ENCODE data around the gene OPA3.

The OPA3 gene

DNA sequence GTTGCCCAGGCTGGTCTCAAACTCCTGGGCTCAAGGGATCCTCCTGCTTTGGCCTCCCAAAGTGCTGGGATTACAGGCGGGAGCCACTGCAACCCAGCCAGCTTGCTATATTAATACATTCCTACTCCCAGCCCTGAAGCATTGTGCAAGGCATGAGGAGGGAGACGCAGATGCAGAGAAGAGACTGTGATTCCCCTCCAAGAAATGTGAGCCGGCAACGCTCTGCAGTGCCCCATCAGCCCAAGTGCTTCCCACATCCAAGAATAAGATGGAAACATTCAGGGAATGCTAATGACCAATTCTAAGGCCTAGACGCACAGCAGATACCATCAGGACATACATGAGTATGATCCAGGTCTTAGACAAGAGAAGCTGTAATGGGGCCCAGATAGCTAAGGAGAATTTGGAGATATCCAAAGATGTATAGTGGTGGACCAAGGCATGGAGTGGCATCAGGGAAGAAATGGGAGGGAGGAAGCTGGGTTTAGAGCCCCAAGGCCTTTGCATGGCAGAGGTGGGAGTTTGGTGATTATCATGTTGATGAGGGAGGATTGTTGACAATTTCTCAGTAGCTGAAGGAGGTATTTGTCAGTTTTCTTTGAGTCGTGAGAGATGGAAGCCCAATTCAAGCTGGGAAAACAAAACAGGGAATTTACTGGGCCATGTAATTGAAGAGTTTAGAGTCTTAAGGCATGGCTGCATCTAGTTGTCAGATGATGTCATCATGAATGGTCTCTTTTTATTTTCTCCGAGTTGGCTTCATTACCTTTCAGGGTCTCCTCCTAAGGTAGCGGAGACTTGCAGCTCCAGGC is 83.5 kb downstream of the OPA3 start:
- H3K79me2 ChIP-seq (ENCODE audit: control insufficient read depth, insufficient read depth, low read length), result no peaks in the 10 kb centered on the region
- no peak for DNase-seq
- no peak overlapping the region for H2BK15ac ChIP-seq (replicated peaks; ENCODE audit: low read depth)
- no peak overlapping the region for H3K4me2 ChIP-seq (ENCODE audit: low read length)
- H2BK120ac ChIP-seq (ENCODE audit: low read depth, low read length), result no peak overlapping the region
- no peaks in the 10 kb centered on the region for H3K27me3 ChIP-seq (ENCODE audit: insufficient read depth, low read length, poor library complexity)
- H2BK5ac ChIP-seq (ENCODE audit: low read length), result no peak overlapping the region
- H3K9ac ChIP-seq (ENCODE audit: low read length), result no peak overlapping the region
- H3K4ac ChIP-seq (ENCODE audit: low read depth, low read length), result no peak overlapping the region
- H3K56ac ChIP-seq (ENCODE audit: low read length), result no peak overlapping the region
- H3K23ac ChIP-seq (ENCODE audit: low read length), result no peak overlapping the region
- no peaks in the 10 kb centered on the region for H3K79me1 ChIP-seq (ENCODE audit: low read length)
- H3K18ac ChIP-seq (ENCODE audit: low read length), result no peak overlapping the region
- H2AK5ac ChIP-seq (ENCODE audit: low read length), result no peak overlapping the region
- H3K27ac ChIP-seq (ENCODE audit: low read depth, low read length), result no peak overlapping the region
- peaks cover 4% of the 10 kb centered on the region for H3K4me1 ChIP-seq (ENCODE audit: control insufficient read depth, low read depth, low read length)
- no peak overlapping the region for H3K4me3 ChIP-seq (ENCODE audit: low read length)
- H3K36me3 ChIP-seq (ENCODE audit: control insufficient read depth, insufficient read depth, low read length), result no peaks in the 10 kb centered on the region
- H4K5ac ChIP-seq (ENCODE audit: low read length), result no peak overlapping the region
- no CpG with 5 or more reads among the region's 8 CpGs for WGBS (ENCODE audit: extremely low coverage, insufficient coverage, low lambda C conversion rate)
- no peak overlapping the region for H4K8ac ChIP-seq (ENCODE audit: low read depth, low read length)

DNA sequence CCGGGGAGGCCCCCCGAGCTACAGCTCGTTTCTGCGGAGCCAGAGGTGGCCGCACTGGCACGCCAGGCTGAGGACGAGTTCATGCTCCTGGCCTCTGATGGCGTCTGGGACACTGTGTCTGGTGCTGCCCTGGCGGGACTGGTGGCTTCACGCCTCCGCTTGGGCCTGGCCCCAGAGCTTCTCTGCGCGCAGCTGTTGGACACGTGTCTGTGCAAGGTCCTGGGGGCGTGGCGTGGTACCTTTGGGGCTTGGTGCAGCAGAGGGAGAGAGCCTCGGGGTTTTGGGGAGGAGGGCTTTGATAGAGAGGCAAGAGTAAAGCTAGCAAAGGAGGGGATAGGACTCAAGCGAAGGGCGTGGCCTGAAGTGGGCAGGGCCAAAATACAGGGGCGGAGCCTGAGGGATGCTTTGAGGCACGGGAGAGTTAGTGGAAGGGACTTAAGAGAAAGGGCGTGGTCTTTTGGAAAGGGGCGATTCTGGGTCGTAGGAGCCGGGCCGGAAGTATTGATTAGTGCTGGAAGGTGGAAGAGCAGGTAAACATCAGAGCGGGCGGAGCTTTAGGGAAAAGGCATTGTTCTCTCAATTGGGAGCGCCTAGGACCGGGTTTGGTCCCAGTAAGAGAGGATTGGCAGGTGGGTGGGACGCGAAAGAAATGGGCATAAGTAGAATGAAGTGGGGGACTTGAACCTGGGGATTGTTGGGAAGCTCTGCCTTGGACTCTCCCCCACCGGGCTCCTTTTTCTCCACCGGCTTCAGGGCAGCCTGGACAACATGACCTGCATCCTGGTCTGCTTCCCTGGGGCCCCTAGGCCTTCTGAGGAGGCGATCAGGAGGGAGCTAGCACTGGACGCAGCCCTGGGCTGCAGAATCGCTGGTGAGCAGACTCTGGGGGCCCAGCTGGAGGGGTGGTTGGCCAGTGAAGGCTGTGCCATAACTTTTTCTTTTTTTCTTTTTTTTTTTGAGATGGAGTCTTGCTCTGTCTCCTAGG is 85.1 kb downstream of the OPA3 start:
- Histone ChIP-seq H3K79me2 (ENCODE audit: control insufficient read depth, insufficient read depth, low read length) (no peaks in the 10 kb centered on the region), H3K4me1 (ENCODE audit: control insufficient read depth, low read depth, low read length) (peaks cover 4% of the 10 kb centered on the region), H3K9ac (ENCODE audit: low read length) (peak overlapping the region; percentile 63), H4K5ac (ENCODE audit: low read length) (no peak overlapping the region), H3K79me1 (ENCODE audit: low read length) (no peaks in the 10 kb centered on the region), H3K4me2 (ENCODE audit: low read length) (peak overlapping the region; percentile 65), H4K8ac (ENCODE audit: low read depth, low read length) (no peak overlapping the region), H2BK15ac (replicated peaks; ENCODE audit: low read depth) (no peak overlapping the region), H3K36me3 (ENCODE audit: control insufficient read depth, insufficient read depth, low read length) (no peaks in the 10 kb centered on the region), H2BK120ac (ENCODE audit: low read depth, low read length) (no peak overlapping the region), H3K27ac (ENCODE audit: low read depth, low read length) (no peak overlapping the region), H3K4me3 (ENCODE audit: low read length) (peak overlapping the region; percentile 9), H3K27me3 (ENCODE audit: insufficient read depth, low read length, poor library complexity) (no peaks in the 10 kb centered on the region), H3K23ac (ENCODE audit: low read length) (no peak overlapping the region), H2AK5ac (ENCODE audit: low read length) (no peak overlapping the region), H2BK5ac (ENCODE audit: low read length) (no peak overlapping the region), H3K56ac (ENCODE audit: low read length) (peak overlapping the region; percentile 79), H3K18ac (ENCODE audit: low read length) (no peak overlapping the region), H3K4ac (ENCODE audit: low read depth, low read length) (no peak overlapping the region)
- no CpG with 5 or more reads among the region's 37 CpGs for WGBS (ENCODE audit: extremely low coverage, insufficient coverage, low lambda C conversion rate)
- DNase-seq, result peak; percentile 98

DNA sequence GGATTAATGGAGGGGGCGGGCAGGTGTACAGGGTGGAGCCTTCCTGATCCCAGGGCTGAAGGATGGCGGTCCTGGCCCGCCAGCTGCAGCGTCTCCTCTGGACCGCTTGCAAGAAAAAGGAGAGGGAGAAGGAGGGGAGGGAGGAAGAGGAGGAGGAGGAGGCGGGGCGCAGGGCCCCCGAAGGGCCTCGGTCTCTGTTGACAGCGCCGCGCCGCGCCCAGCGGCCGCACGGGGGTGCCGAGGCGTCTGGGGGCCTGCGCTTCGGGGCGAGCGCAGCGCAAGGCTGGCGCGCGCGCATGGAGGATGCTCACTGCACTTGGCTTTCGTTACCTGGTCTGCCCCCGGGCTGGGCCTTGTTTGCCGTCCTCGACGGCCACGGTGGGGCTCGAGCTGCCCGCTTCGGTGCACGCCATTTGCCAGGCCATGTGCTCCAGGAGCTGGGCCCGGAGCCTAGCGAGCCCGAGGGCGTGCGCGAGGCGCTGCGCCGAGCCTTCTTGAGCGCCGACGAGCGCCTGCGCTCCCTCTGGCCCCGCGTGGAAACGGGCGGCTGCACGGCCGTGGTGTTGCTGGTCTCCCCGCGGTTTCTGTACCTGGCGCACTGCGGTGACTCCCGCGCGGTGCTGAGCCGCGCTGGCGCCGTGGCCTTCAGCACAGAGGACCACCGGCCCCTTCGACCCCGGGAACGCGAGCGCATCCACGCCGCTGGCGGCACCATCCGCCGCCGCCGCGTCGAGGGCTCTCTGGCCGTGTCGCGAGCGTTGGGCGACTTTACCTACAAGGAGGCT is 86.0 kb downstream of the OPA3 start, which contains the start of gene PPM1N:
TSS of gene PPM1N (plus strand) at position 33 of the 785 bp plus-strand sequence. CDS start at position 63, 30 bp downstream.
- peaks cover 4% of the 10 kb centered on the region for H3K4me1 ChIP-seq (ENCODE audit: control insufficient read depth, low read depth, low read length)
- H3K79me1 ChIP-seq (ENCODE audit: low read length), result no peaks in the 10 kb centered on the region
- H4K8ac ChIP-seq (ENCODE audit: low read depth, low read length), result no peak within 1 kb of the TSS
- WGBS (ENCODE audit: extremely low coverage, insufficient coverage, low lambda C conversion rate), result no CpG with 5 or more reads among the region's 89 CpGs
- H3K27me3 ChIP-seq (ENCODE audit: insufficient read depth, low read length, poor library complexity), result no peaks in the 10 kb centered on the region
- DNase-seq, result peak; percentile 67
- H3K18ac ChIP-seq (ENCODE audit: low read length), result no peak within 1 kb of the TSS
- peak within 1 kb of the TSS; percentile 9 for H3K4me3 ChIP-seq (ENCODE audit: low read length)
- no peak within 1 kb of the TSS for H4K5ac ChIP-seq (ENCODE audit: low read length)
- H3K9ac ChIP-seq (ENCODE audit: low read length), result peak within 1 kb of the TSS; percentile 63
- H3K36me3 ChIP-seq (ENCODE audit: control insufficient read depth, insufficient read depth, low read length), result no peaks in the 10 kb centered on the region
- H3K4me2 ChIP-seq (ENCODE audit: low read length), result peak within 1 kb of the TSS; percentile 73
- H2BK120ac ChIP-seq (ENCODE audit: low read depth, low read length), result no peak within 1 kb of the TSS
- no peaks in the 10 kb centered on the region for H3K79me2 ChIP-seq (ENCODE audit: control insufficient read depth, insufficient read depth, low read length)
- no peak within 1 kb of the TSS for H3K4ac ChIP-seq (ENCODE audit: low read depth, low read length)
- H3K27ac ChIP-seq (ENCODE audit: low read depth, low read length), result no peak within 1 kb of the TSS
- no peak within 1 kb of the TSS for H2AK5ac ChIP-seq (ENCODE audit: low read length)
- no peak within 1 kb of the TSS for H2BK15ac ChIP-seq (replicated peaks; ENCODE audit: low read depth)
- peak within 1 kb of the TSS; percentile 15 for H3K23ac ChIP-seq (ENCODE audit: low read length)
- peak within 1 kb of the TSS; percentile 82 for H3K56ac ChIP-seq (ENCODE audit: low read length)
- no peak within 1 kb of the TSS for H2BK5ac ChIP-seq (ENCODE audit: low read length)

DNA sequence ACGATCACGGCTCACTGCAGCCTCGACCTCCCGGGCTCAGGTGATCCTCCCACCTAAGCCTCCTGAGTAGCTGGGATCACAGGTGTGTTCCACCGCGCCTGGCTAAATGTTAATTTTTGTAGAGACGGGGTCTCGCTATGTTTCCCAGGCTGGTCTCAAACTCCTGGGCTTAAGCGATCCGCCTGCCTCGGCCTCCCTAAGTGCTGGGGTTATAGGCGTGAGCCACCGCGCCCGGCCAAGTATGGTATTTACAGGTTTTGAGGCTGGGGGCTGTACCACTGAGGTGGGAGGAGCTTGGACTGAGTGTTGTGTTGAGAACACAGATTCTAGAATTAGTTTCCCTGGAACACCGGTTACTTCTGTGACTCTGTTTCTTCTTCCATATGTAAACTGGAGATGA is 86.8 kb downstream of the OPA3 start:
- H3K36me3 ChIP-seq (ENCODE audit: control insufficient read depth, insufficient read depth, low read length), result no peaks in the 10 kb centered on the region
- no peak overlapping the region for H3K27ac ChIP-seq (ENCODE audit: low read depth, low read length)
- no peak overlapping the region for H2BK120ac ChIP-seq (ENCODE audit: low read depth, low read length)
- no peak overlapping the region for H3K4me3 ChIP-seq (ENCODE audit: low read length)
- no peak overlapping the region for H2AK5ac ChIP-seq (ENCODE audit: low read length)
- H3K79me2 ChIP-seq (ENCODE audit: control insufficient read depth, insufficient read depth, low read length), result no peaks in the 10 kb centered on the region
- H3K56ac ChIP-seq (ENCODE audit: low read length), result peak overlapping the region; percentile 7
- H4K8ac ChIP-seq (ENCODE audit: low read depth, low read length), result no peak overlapping the region
- H3K9ac ChIP-seq (ENCODE audit: low read length), result no peak overlapping the region
- H3K4ac ChIP-seq (ENCODE audit: low read depth, low read length), result no peak overlapping the region
- no peaks in the 10 kb centered on the region for H3K79me1 ChIP-seq (ENCODE audit: low read length)
- H2BK15ac ChIP-seq (replicated peaks; ENCODE audit: low read depth), result no peak overlapping the region
- no peak overlapping the region for H3K18ac ChIP-seq (ENCODE audit: low read length)
- whole genome bisulfite sequencing (ENCODE audit: extremely low coverage, insufficient coverage, low lambda C conversion rate), result no CpG with 5 or more reads among the region's 16 CpGs
- no peak overlapping the region for H3K4me2 ChIP-seq (ENCODE audit: low read length)
- H3K27me3 ChIP-seq (ENCODE audit: insufficient read depth, low read length, poor library complexity), result no peaks in the 10 kb centered on the region
- no peak overlapping the region for H3K23ac ChIP-seq (ENCODE audit: low read length)
- no peak overlapping the region for H4K5ac ChIP-seq (ENCODE audit: low read length)
- no peak for DNase-seq
- H3K4me1 ChIP-seq (ENCODE audit: control insufficient read depth, low read depth, low read length), result peaks cover 4% of the 10 kb centered on the region
- no peak overlapping the region for H2BK5ac ChIP-seq (ENCODE audit: low read length)

DNA sequence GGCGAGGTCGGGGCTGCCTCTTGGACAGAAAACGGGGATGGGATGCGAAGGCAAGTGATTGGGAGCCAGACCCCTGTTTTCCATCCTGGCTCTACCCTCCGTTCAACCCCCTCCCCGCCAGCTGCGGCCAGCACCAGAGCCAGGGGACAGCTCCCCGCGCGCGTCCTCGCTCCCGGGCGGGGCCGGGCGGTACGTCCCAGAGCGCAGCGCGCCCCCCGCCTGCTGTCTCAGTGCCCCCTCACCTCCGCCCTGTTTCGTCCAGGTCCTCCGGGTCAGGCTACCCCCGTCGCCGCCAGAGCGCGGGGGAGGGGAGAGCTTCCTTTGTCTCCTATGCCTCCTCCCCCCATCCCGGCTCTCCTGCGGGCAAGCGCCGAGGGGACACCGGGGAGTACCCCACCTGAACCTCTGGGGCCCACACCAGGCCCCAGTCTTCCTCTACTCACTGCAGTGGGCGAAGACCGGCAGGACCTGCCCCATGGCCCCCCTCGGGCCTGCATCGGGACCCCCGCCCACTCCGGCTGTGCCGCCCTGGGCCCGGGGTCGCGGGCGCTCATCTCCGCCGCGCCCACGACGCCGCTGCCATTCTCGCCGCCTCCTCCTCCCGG is 88.2 kb downstream of the OPA3 start:
- peak overlapping the region; percentile 84 for H3K56ac ChIP-seq (ENCODE audit: low read length)
- peak overlapping the region; percentile 68 for H3K4me2 ChIP-seq (ENCODE audit: low read length)
- H4K8ac ChIP-seq (ENCODE audit: low read depth, low read length), result no peak overlapping the region
- H3K27ac ChIP-seq (ENCODE audit: low read depth, low read length), result no peak overlapping the region
- H3K79me1 ChIP-seq (ENCODE audit: low read length), result no peaks in the 10 kb centered on the region
- H2AK5ac ChIP-seq (ENCODE audit: low read length), result no peak overlapping the region
- H3K4me3 ChIP-seq (ENCODE audit: low read length), result peak overlapping the region; percentile 61
- no peak overlapping the region for H4K5ac ChIP-seq (ENCODE audit: low read length)
- H3K18ac ChIP-seq (ENCODE audit: low read length), result peak overlapping the region; percentile 43
- no peak overlapping the region for H2BK5ac ChIP-seq (ENCODE audit: low read length)
- H3K27me3 ChIP-seq (ENCODE audit: insufficient read depth, low read length, poor library complexity), result no peaks in the 10 kb centered on the region
- H3K23ac ChIP-seq (ENCODE audit: low read length), result no peak overlapping the region
- no peak overlapping the region for H2BK120ac ChIP-seq (ENCODE audit: low read depth, low read length)
- no peak overlapping the region for H2BK15ac ChIP-seq (replicated peaks; ENCODE audit: low read depth)
- peaks cover 4% of the 10 kb centered on the region for H3K4me1 ChIP-seq (ENCODE audit: control insufficient read depth, low read depth, low read length)
- no peaks in the 10 kb centered on the region for H3K36me3 ChIP-seq (ENCODE audit: control insufficient read depth, insufficient read depth, low read length)
- peak; percentile 75 for DNase-seq
- H3K4ac ChIP-seq (ENCODE audit: low read depth, low read length), result no peak overlapping the region
- no peaks in the 10 kb centered on the region for H3K79me2 ChIP-seq (ENCODE audit: control insufficient read depth, insufficient read depth, low read length)
- peak overlapping the region; percentile 73 for H3K9ac ChIP-seq (ENCODE audit: low read length)
- no CpG with 5 or more reads among the region's 54 CpGs for WGBS (ENCODE audit: extremely low coverage, insufficient coverage, low lambda C conversion rate)
